Transverse colon (tissue), 4 donors: Measurements from ENCODE around the gene KCND2. TPM values are rescaled to one million over a fixed set of nuclear protein-coding genes. Genes with fewer than 3 reads are reported as not detected.

ENCODE experiments used
- DNase-seq: peaks from one replicate; pipeline ENCODE4 v3.0.0-alpha.2; 2019
- H3K27ac ChIP-seq, 4 donors: fragments of 200-600 bp; sonication (generic); 2 replicates each; pipeline ENCODE4 v1.5.1; 2016 to 2018; ENCODE audit warnings: inconsistent platforms in 4 of 4
- H3K27me3 ChIP-seq: fragments of 200-600 bp; sonication (generic); 2 replicates; pipeline ENCODE4 v1.5.1; 2017; ENCODE audit warnings: inconsistent platforms
- H3K36me3 ChIP-seq, 4 donors: fragments of 200-600 bp; sonication (generic); 2 replicates each; pipeline ENCODE4 v1.5.1; 2017 to 2019; ENCODE audit warnings: inconsistent platforms in 4 of 4
- H3K4me1 ChIP-seq, 4 donors: fragments of 200-600 bp; sonication (generic); 2 replicates each; pipeline ENCODE4 v1.5.1; 2017 to 2020; ENCODE audit warnings: inconsistent platforms in 4 of 4
- H3K4me3 ChIP-seq, 4 donors: fragments of 200-600 bp; sonication (generic); 1 replicate in 1 of 4; 2 replicates in 3 of 4; pipeline versions ENCODE4 v1.5.1 to v1.6.1; 2017 to 2019; ENCODE audit warnings: inconsistent platforms in 4 of 4
- H3K9me3 ChIP-seq, 2 donors: fragments of 200-600 bp; sonication (generic); 2 replicates each; pipeline ENCODE4 v1.5.1; 2017 to 2019; ENCODE audit warnings: inconsistent platforms in 2 of 2
- EP300 ChIP-seq: sonication (generic); formaldehyde crosslinking; IDR thresholded peaks from one replicate; pipeline ENCODE4 v1.6.1; 2017; ENCODE audit warnings: antibody characterized with exemption, low read depth
- POLR2A ChIP-seq: fragments of 450-650 bp; IDR thresholded peaks from one replicate; pipeline ENCODE4 v1.6.1; 2016; ENCODE audit warnings: antibody characterized with exemption, mild to moderate bottlenecking, moderate library complexity
- POLR2AphosphoS5 ChIP-seq, 3 donors: sonication (generic); formaldehyde crosslinking; IDR thresholded peaks; one replicate each; pipeline ENCODE4 v1.6.1; 2016; ENCODE audit warnings: antibody characterized with exemption in 3 of 3
- WGBS, 2 donors: methylation state at CpG; one replicate each; pipeline ENCODE4 v1.1.5; 2018; ENCODE audit warnings: low coverage in 1 of 2; 5-methylcytosine and 5-hydroxymethylcytosine counted together
- in situ Hi-C, 4 donors: fragments of 200-750 bp; cut with MboI; loops; one replicate each; pipeline versions ENCODE4 v1.15.0 to v1.15.1; 2017; ENCODE audit warnings: low sequenced_read_pairs in 3 of 4, low pct_ligation_motif_present in 1 of 4, low pct_unique_long_range_greater_than_20kb in 1 of 4
- intact Hi-C: fragments of 100-400 bp; cut with DNase I; formaldehyde crosslinking; loops from one replicate; pipeline ENCODE4 v1.15.1; 2023; ENCODE audit warnings: low total_unique reads
- total RNA-seq, 4 donors: library from RNA; depleted of rRNA; stranded (reverse); fragments of >200 nt; gene quantifications; one replicate each; pipeline ENCODE4 v1.1.0, GENCODE V29; 2016
- TF ChIP-seq, protein P1 (sequence below), 5 experiments: fragments of 200-600 bp in 3 of 5; fragments of 450-650 bp in 2 of 5; sonication (generic) in 3 of 5; IDR thresholded peaks; 1 replicate in 2 of 5; 2 replicates in 3 of 5; pipeline ENCODE4 v1.5.1; 2016 to 2017; ENCODE audit warnings: antibody characterized with exemption in 5 of 5, inconsistent platforms in 3 of 5, mild to moderate bottlenecking in 2 of 5, moderate library complexity in 1 of 5

The KCND2 gene
- total RNA-seq, 4 donors from 2014 or later = 0.14 to 1.00 (median 0.32) TPM; not detected in 1

DNA sequence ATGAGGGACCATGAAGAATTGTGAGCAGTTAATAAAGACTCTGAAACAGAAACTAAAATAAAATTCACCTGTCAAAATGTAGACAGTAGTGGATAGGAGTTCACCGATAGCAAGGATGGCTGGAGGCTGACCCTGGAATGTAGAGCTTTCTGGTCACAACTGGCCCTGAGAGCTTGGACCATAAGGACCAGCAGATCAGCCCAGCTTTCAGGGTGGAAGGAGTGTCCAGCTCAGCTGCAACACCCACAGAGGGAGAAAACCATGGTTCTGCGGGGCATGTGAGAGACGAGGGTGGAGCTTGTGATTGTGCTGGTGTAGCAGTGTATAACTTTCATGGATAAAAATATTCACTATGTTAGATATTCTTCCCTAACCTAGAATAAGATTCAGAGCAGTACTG, 199.9 kb downstream of the KCND2 start:
- WGBS, 2 donors = 88% methylated on average over 3 of the region's 3 CpGs; no CpG with 5 or more reads in 1 of the 2 donors
- TF ChIP-seq POLR2AphosphoS5 (IDR thresholded peaks at IDR 0.05) (no peak), POLR2A (no peak), EP300 (no peak)
- TF ChIP-seq, protein P1, sequence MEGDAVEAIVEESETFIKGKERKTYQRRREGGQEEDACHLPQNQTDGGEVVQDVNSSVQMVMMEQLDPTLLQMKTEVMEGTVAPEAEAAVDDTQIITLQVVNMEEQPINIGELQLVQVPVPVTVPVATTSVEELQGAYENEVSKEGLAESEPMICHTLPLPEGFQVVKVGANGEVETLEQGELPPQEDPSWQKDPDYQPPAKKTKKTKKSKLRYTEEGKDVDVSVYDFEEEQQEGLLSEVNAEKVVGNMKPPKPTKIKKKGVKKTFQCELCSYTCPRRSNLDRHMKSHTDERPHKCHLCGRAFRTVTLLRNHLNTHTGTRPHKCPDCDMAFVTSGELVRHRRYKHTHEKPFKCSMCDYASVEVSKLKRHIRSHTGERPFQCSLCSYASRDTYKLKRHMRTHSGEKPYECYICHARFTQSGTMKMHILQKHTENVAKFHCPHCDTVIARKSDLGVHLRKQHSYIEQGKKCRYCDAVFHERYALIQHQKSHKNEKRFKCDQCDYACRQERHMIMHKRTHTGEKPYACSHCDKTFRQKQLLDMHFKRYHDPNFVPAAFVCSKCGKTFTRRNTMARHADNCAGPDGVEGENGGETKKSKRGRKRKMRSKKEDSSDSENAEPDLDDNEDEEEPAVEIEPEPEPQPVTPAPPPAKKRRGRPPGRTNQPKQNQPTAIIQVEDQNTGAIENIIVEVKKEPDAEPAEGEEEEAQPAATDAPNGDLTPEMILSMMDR (IDR thresholded peaks at IDR 0.05) = no peak
- in situ Hi-C loops (no loop called here), intact Hi-C loops (no loop called here)
- H3K4me1 ChIP-seq = no peaks in the 10 kb centered on the region
- H3K27ac ChIP-seq = no peak overlapping the region
- no peak overlapping the region for H3K4me3 ChIP-seq
- H3K9me3 ChIP-seq = no peaks in the 10 kb centered on the region
- H3K27me3 ChIP-seq = no peaks in the 10 kb centered on the region
- no peak for DNase-seq
- no peaks in the 10 kb centered on the region for H3K36me3 ChIP-seq

DNA sequence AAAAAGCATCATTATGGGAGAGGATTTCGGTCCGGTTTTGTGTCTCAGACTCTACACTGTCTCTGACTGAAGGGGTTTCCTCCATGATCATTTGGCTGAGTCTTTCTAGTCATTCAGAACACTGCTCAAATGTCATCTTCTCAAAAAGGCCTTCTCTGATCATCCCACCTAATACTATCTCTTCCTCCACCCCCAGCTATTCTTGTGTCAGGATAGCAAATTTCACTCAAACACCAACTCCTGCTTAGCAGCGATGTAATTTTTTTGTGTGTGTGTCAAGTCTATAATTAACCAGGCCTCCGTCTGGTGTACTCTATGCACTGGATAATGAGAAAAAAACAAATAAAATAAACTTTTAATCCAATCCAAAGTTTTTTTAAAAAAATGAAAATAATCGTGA, 200.4 kb downstream of the KCND2 start:
- H3K9me3 ChIP-seq = no peaks in the 10 kb centered on the region
- DNase-seq = no peak
- H3K4me1 ChIP-seq = no peaks in the 10 kb centered on the region
- no peak overlapping the region for H3K27ac ChIP-seq
- WGBS, 2 donors = 74 to 81% methylated on average over 5 of the region's 5 CpGs
- in situ Hi-C loops = no loop called here
- TF ChIP-seq EP300 (no peak), POLR2AphosphoS5 (IDR thresholded peaks at IDR 0.05) (no peak), POLR2A (no peak)
- TF ChIP-seq, protein P1 (IDR thresholded peaks at IDR 0.05) = no peak
- intact Hi-C loops = no loop called here
- no peak overlapping the region for H3K4me3 ChIP-seq
- H3K27me3 ChIP-seq = no peaks in the 10 kb centered on the region
- H3K36me3 ChIP-seq = no peaks in the 10 kb centered on the region

DNA sequence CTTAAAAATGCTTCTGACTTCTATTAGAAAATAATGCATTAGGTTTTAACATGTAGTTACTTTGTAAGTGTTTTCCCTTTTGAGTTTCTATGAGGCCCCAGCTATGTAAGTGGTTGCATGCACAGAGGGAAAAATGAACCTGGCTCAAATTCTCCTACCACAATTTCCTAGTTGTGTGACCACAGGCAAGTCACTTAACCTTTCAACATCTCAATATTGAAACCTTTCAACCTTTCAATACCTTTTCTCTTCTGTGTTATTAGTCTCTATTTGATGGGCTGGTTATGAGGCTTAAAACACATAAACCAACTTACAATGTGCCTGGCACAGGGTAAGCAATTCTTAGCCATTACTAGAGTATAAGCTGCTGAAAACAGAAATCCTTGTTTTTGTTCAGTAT, 203.0 kb downstream of the KCND2 start:
- no peaks in the 10 kb centered on the region for H3K27me3 ChIP-seq
- in situ Hi-C loops = no loop called here

DNA sequence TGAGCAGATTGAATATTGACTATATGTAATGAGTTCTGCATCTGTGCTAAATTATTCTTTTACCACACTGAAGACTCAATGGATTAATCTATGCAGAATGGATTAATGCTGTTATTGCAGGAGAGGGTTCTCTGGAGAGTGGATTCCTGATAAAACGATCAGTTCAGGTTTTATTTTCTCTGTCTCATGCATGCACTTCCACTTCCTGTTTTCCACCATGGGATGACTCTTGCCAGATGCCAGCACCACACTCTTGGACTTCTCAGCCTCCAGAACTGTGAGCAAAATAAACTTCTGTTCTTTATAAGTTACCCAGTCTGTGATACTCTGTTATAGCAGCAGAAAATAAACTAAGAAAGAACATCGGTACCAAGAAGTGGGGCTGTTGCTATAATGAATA, 207.5 kb downstream of the KCND2 start:
- in situ Hi-C loops = no loop called here
- 56 to 80% methylated on average over 2 of the region's 2 CpGs for WGBS, 2 donors
- Histone ChIP-seq H3K36me3 (no peaks in the 10 kb centered on the region), H3K9me3 (no peaks in the 10 kb centered on the region), H3K27ac (no peak overlapping the region), H3K4me3 (no peak overlapping the region), H3K4me1 (no peaks in the 10 kb centered on the region), H3K27me3 (no peaks in the 10 kb centered on the region)
- no peak for DNase-seq
- TF ChIP-seq POLR2AphosphoS5 (IDR thresholded peaks at IDR 0.05) = no peak
- intact Hi-C loops = no loop called here

More for the DNA sequence above, 203.0 kb downstream of the KCND2 start:
- no peaks in the 10 kb centered on the region for H3K36me3 ChIP-seq
- H3K9me3 ChIP-seq = no peaks in the 10 kb centered on the region
- TF ChIP-seq POLR2AphosphoS5 (IDR thresholded peaks at IDR 0.05) (no peak), EP300 (no peak), POLR2A (no peak)
- no peak overlapping the region for H3K27ac ChIP-seq
- H3K4me1 ChIP-seq = no peaks in the 10 kb centered on the region
- no peak overlapping the region for H3K4me3 ChIP-seq
- DNase-seq = no peak
- intact Hi-C loops = no loop called here

DNA sequence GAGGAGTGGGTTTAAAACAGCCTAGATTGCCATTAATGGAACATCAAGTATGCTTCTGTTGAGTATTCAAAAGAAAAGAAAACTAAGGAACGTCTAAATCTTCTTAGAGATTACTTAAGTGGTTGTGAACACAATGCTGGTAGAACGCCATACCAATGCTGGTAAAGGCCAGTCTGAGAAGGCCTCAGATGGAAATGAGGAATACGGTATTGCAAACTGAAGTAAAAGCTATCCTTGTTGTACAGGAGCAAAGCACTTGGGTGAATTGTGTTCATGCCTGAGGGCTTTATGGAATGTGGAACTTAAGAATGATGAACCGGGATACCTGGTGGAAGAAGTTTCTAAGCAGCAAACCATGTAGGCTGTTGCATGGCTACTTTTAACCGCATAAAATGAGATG, 208.0 kb downstream of the KCND2 start:
- Histone ChIP-seq H3K4me3 (no peak overlapping the region), H3K27me3 (no peaks in the 10 kb centered on the region), H3K4me1 (no peaks in the 10 kb centered on the region), H3K27ac (no peak overlapping the region), H3K36me3 (no peaks in the 10 kb centered on the region), H3K9me3 (no peaks in the 10 kb centered on the region)
- 81 to 89% methylated on average over 5 of the region's 5 CpGs for WGBS, 2 donors
- intact Hi-C loops (no loop called here), in situ Hi-C loops (no loop called here)
- DNase-seq = no peak
- no peak for TF ChIP-seq POLR2A
- TF ChIP-seq, protein P1 (IDR thresholded peaks at IDR 0.05) = no peak
- TF ChIP-seq POLR2AphosphoS5 (IDR thresholded peaks at IDR 0.05) = no peak
- no peak for TF ChIP-seq EP300
